ENCODE measurements around the gene WHRN. TPM values are rescaled to one million over a fixed set of nuclear protein-coding genes. Genes with fewer than 3 reads are reported as not detected.

The WHRN gene
- total RNA-seq (2014; rRNA removed; shearing (Covaris generic)): 2.0 and 2.1 TPM in 2 replicates

GRCh38 chr9:114505187-114506081, at the start of gene WHRN:
Gene WHRN (minus strand): TSS chr9:114505473. CDS start chr9:114504801, 672 bp downstream.
- peak; percentile 72 for DNase-seq (ENCODE audit: low spot score)

GRCh38 chr9:114553202-114553601, 47.9 kb upstream of the WHRN start:
- no peak for DNase-seq (ENCODE audit: low spot score)

- DNase-seq (ENCODE audit: low spot score): peak; percentile 26
These were observed 47.4 kb upstream of the WHRN start for GRCh38 chr9:114552706-114553105.

GRCh38 chr9:114551750-114552685, 46.7 kb upstream of the WHRN start:
- DNase-seq (ENCODE audit: low spot score): peak; percentile 98

- DNase-seq (ENCODE audit: low spot score): no peak
These were observed 44.5 kb upstream of the WHRN start for GRCh38 chr9:114549697-114550330.

- DNase-seq (ENCODE audit: low spot score): no peak
These were observed 41.6 kb upstream of the WHRN start for GRCh38 chr9:114546851-114547250.

- DNase-seq (ENCODE audit: low spot score): no peak
These were observed 39.8 kb upstream of the WHRN start for GRCh38 chr9:114545055-114545454.

- no peak for DNase-seq (ENCODE audit: low spot score)
These were observed 34.6 kb upstream of the WHRN start for GRCh38 chr9:114539701-114540380.

GRCh38 chr9:114538241-114538640, 33.0 kb upstream of the WHRN start:
- no peak for DNase-seq (ENCODE audit: low spot score)

GRCh38 chr9:114532561-114533237, 27.4 kb upstream of the WHRN start:
- DNase-seq (ENCODE audit: low spot score): no peak

GRCh38 chr9:114529285-114529684, 24.0 kb upstream of the WHRN start:
- DNase-seq (ENCODE audit: low spot score): no peak

GRCh38 chr9:114526807-114527206, 21.5 kb upstream of the WHRN start:
- no peak for DNase-seq (ENCODE audit: low spot score)

- peak; percentile 77 for DNase-seq (ENCODE audit: low spot score)
These were observed 20.2 kb upstream of the WHRN start for GRCh38 chr9:114525513-114525912.

- no peak for DNase-seq (ENCODE audit: low spot score)
These were observed 19.0 kb upstream of the WHRN start for GRCh38 chr9:114524247-114524681.

GRCh38 chr9:114522847-114523246, 17.6 kb upstream of the WHRN start:
- DNase-seq (ENCODE audit: low spot score): no peak

GRCh38 chr9:114522286-114522685, 17.0 kb upstream of the WHRN start:
- DNase-seq (ENCODE audit: low spot score): no peak

GRCh38 chr9:114521846-114522245, 16.6 kb upstream of the WHRN start:
- DNase-seq (ENCODE audit: low spot score): peak; percentile 41

GRCh38 chr9:114518599-114519022, 13.3 kb upstream of the WHRN start:
- no peak for DNase-seq (ENCODE audit: low spot score)

GRCh38 chr9:114518120-114518519, 12.8 kb upstream of the WHRN start:
- no peak for DNase-seq (ENCODE audit: low spot score)

GRCh38 chr9:114516913-114517312, 11.6 kb upstream of the WHRN start:
- peak; percentile 81 for DNase-seq (ENCODE audit: low spot score)

GRCh38 chr9:114515528-114515927, 10.3 kb upstream of the WHRN start:
- DNase-seq (ENCODE audit: low spot score): no peak
